ENCODE data around the gene SPATA9.
A peak's percentile ranks its signal among the peaks of the same experiment; 100 is the strongest.
"Not testable (repeated sequence)": the region's sequence is repeated elsewhere in the genome, so short reads cannot be mapped to it uniquely, and the experiment has no call there.

Gene SPATA9

DNA sequence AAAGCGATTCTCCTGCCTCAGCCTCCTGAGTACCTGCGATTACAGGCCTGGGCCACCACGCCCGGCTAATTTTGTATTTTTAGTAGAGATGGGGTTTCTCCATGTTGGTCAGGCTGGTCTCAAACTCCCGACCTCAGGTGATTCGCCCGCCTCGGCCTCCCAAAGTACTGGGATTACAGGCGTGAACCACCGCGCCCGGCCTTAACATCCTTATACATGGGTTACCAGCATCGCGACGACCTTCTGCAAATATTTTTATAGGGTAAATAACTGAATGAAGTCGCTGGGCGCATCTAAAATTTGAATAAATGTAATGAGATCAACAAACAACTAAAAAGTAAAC is 36.6 kb downstream of the SPATA9 start:
- DNase-seq (ENCODE audit: low spot score): not testable (repeated sequence)

DNA sequence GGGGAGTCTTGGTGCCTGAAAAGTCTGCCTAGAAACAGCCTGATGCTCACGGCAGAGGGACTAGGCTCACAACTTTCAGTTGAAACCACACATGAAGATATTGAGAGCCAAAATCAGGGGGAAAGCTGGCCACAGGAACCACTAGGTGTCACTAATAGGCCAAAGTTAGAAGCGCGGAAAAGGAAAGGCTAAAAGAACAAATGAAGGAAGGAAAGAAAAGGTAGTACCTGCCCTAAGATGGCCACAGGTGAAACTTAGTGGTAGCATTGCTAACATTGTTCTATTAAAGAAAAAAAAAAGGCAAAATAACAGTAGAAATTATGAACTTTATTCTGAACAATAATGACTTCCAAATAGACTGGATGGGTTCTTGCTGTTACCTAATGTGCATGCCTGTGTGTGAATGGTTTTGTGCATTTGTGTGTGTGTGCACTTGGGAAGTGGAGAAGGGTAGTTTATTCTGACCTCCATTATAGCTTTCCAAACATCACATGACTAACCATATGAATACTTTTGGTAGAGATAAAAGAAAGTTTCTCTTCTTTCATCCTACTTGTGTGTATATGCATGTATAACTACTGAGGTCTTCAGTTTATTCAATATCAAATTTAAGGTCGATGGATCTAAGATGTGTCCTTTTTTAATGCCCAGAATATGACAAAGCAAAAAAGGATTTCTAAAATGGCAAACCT is 38.3 kb downstream of the SPATA9 start:
- DNase-seq (ENCODE audit: low spot score): peak; percentile 66

GRCh38 chr5:95643152-95643551 is 39.6 kb downstream of the SPATA9 start:
- no peak for DNase-seq (ENCODE audit: low spot score)

DNA sequence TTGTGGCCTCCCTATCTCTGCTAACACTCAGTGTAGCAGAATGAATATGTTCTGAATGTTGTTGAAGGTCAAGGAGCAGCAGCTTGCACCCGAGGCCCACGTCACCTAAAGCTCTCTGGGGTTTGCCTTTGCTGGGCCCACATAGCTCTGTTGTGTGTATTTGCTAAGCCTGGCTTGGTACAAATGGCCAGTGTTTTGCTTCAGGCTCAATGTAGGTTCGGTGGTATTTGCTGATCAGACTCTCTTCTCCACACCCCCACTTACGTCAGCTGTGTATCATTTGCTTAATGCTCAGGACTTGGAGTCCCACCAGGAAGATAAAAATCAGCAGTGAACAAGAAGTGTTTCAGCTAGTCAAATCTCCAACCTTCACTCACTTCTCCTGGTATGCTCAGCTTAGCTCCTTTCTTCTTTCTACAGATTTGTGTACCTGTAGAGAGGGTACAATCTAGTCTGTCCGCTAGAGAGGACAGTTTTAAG is 41.0 kb downstream of the SPATA9 start:
- DNase-seq (ENCODE audit: low spot score): peak; percentile 21

- DNase-seq (ENCODE audit: low spot score): no peak
These were observed 44.2 kb downstream of the SPATA9 start for GRCh38 chr5:95638632-95639031.

DNA sequence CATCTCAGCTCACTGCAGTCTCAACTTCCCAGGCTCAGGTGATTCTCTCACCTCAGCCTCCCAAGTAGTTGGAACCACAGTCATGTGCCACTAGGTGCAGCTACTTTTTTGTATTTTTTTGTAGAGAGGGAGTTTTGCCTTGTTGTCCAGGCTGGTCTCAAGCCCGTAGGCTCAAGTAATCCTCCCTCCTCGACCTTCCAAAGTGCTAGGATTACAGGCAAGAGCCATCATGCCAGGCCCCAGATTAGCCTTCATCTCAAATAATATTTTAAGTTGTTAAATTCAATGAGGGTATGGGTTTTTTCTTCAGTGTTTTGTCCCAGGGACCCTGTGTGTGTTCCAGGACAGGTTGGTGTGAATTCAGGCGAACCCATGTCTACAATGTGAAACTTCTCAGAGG is 48.7 kb downstream of the SPATA9 start:
- DNase-seq (ENCODE audit: low spot score): no peak

DNA sequence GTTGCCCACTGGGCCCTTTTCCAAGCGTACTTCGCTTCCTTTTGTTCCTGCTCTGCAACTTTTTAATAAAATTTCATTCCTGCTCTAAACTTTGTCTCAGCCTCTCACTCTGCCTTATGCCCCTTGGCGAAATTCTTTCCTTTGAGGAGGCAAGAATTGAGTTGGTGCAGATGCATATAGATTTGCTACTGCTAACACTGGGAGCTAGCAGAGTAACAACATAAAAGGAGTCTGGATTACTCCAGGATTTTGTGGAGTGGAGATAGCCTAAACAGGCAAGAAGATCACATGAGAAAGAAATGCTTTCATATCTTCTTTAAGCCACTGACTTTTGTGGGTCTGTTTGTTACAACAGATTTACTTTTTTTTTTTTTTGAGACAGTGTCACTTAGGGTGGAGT is 49.1 kb downstream of the SPATA9 start:
- DNase-seq (ENCODE audit: low spot score): no peak

DNA sequence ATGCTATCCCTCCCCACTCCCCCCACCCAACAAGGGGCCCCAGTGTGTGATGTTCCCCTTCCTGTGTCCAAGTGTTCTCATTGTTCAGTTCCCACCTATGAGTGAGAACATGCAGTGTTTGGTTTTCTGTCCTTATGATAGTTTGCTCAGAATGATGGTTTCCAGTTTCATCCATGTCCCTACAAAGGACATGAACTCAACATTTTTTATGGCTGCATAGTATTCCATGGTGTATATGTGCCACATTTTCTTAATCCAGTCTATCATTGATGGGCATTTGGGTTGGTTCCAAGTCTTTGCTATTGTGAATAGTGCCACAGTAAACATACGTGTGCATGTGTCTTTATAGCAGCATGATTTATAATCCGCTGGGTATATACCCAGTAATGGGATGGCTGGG is 49.8 kb downstream of the SPATA9 start:
- DNase-seq (ENCODE audit: low spot score): not testable (repeated sequence)

DNA sequence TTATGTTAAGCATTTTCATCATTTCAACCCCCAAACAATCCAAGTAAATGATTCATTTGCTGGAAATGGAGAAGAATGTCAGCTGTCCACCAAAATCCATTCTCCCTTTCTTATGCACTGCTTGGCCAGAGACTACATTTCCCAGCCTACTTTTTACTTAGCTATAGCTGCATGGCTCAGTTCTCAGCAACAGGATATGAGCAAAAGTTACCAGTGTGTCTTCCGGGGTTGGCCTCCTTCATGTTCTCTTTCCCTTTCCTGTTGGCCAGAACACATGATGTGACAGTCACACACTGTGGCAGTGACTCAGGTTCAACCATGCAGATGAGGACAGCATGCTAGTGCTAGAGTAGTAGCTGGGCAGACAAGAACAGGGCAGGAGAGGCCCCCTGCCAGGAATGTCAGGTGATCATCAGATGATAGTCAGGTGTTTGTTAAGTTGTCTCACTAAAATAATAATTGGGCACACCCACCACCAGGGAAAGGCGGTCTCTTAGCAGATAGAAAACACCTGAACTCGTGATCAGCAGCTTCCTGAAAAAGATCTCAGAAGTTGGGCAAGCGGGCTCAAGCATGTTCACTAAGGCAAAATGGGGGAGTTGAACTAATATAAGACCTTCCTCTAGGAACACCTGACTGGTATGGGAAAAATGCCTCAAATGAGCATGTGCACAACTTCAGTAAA is 50.7 kb downstream of the SPATA9 start:
- peak; percentile 30 for DNase-seq (ENCODE audit: low spot score)

GRCh38 chr5:95631255-95631958 is 51.4 kb downstream of the SPATA9 start:
- DNase-seq (ENCODE audit: low spot score): peak; percentile 73

GRCh38 chr5:95630394-95630917 is 52.3 kb downstream of the SPATA9 start:
- DNase-seq (ENCODE audit: low spot score): no peak

DNA sequence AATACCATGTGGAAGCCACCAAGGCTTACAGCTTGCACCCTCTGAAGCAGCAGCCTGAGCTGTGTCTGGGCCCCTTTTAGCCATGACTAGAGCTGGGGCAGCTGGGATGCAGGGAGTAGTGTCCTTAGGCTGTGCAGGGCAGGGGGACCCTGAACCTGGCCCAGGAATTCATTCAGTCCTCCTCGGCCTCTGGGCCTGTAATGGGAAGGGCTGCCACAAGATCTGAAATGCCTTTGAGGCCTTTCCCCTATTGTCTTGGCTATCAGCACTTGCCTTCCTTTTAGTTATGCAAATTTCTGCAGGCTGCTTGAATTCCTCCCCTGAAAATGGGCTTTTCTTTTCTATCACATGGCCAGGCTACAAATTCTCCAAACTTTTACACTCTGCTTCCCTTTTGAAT is 53.9 kb downstream of the SPATA9 start:
- no peak for DNase-seq (ENCODE audit: low spot score)

- no peak for DNase-seq (ENCODE audit: low spot score)
These were observed 54.6 kb downstream of the SPATA9 start for GRCh38 chr5:95627971-95628810.

- no peak for DNase-seq (ENCODE audit: low spot score)
These were observed 56.1 kb downstream of the SPATA9 start for GRCh38 chr5:95626701-95627100.

DNA sequence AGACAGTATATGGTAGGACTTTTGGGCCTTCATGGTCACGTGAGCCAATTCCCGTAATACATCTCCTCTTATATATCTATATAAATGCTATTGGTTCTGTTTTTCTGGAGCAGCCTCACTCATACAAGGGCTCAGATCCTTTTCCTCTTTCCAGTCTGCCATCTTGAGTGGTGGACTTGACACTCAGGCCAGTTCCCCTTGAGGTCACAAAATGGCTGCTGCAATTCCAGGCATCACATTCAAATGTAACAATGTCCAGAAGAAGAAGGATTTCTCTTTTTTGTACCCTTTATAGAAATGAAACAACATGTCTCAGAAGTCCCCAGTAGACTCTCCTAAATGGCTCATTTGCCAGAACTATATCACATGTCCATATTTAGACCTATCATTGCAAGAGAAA is 58.4 kb downstream of the SPATA9 start:
- no peak for DNase-seq (ENCODE audit: low spot score)

DNA sequence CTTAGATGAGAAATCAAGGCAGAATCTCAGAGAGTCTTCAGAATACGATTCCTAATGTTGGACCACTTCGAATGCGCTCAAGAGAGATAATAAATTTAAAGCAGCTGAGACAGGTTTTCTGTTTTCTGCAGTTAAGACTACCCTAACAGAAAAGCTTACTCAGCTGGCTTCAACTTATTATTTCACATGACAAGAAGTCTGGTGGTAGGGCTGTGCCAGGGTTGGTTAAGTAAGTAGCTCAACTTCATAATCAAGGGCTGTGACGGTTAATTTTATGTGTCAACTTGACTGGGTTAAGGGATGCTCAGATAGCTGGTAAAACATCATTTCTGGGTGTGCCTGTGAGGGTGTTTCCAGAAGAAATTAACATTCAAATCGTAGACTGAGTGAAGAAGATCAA is 59.1 kb downstream of the SPATA9 start:
- DNase-seq (ENCODE audit: low spot score): no peak

DNA sequence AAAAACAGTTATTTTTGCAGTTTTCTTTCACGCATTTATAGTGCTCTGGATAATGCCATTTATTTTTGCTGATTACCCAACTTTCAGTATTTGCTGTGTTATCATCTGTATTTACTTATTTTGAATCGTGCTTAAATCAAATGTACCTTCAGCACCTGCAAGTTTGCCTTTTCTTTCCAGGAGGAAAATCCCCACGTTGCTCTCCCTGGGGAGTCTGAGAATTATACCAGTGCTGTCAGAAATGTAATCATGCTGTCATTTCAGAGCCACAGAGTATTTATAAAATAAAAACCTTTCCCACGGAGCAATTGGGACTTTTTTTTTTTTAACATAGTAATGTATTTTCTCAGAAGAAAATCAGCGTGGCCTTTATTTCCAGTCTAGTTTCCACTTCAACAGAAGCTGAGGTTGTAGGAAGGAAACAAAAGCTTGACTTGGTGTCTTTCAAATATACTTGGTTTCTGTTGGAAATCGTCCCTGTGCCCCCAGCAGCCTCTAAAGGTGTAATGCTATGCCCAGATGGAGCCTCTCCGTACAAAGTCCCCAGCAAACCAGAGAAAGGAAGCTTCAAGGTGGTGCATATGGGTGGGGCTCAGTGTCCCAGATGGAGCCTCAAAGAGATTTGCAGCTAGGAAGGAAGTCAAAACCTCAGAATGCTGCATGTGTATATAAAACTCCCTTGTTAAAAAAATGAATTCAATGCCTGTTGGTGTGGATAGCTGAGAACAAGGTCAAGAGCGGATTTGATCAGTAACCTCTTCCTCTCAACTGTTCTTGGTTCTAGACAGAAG is 60.8 kb downstream of the SPATA9 start:
- DNase-seq (ENCODE audit: low spot score): no peak

DNA sequence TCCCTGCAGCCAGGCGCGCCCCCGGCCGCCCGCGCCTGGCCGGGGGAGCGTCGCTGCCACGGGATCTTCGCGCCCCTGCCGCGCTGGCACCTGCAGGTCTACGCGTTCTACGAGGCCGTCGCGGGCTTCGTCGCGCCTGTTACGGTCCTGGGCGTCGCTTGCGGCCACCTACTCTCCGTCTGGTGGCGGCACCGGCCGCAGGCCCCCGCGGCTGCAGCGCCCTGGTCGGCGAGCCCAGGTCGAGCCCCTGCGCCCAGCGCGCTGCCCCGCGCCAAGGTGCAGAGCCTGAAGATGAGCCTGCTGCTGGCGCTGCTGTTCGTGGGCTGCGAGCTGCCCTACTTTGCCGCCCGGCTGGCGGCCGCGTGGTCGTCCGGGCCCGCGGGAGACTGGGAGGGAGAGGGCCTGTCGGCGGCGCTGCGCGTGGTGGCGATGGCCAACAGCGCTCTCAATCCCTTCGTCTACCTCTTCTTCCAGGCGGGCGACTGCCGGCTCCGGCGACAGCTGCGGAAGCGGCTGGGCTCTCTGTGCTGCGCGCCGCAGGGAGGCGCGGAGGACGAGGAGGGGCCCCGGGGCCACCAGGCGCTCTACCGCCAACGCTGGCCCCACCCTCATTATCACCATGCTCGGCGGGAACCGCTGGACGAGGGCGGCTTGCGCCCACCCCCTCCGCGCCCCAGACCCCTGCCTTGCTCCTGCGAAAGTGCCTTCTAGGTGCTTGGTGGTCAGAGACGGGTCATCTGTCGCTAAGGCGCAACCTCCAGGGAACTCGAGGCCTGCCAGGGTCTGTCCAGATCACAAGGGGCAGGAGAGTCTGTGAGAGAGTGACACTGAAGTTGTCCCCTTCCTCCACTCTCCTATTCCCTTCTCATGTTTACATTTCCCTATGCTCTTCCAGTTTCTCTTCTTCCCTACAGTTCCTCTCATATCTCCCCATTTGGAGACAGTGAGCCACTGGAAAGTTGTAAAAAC is 61.6 kb downstream of the SPATA9 start:
- DNase-seq (ENCODE audit: low spot score): peak; percentile 42

- peak; percentile 77 for DNase-seq (ENCODE audit: low spot score)
These were observed 62.5 kb downstream of the SPATA9 start, which contains the start of gene GPR150 for GRCh38 chr5:95620030-95620869. Gene GPR150, plus strand, starts transcription at chr5:95620087. Its CDS starts 189 bp downstream, at chr5:95620276.

Data from AG20443 (cell line).